OCI-LY1 (cell line): ENCODE results near the gene ABCB11.

ENCODE experiments used
- H2AFZ ChIP-seq: fragments of 200-600 bp; sonication (generic), shearing (Covaris generic); 2 replicates; pipeline ENCODE4 v1.6.0; 2014; ENCODE audit warnings: antibody characterized with exemption, mild to moderate bottlenecking, low read length
- H3F3A ChIP-seq: fragments of 200-600 bp; sonication (generic), shearing (Covaris generic); 2 replicates; pipeline ENCODE4 v1.6.0; 2014; ENCODE audit warnings: mild to moderate bottlenecking, antibody characterized with exemption, low read length, moderate library complexity; ENCODE audit not compliant: insufficient read depth
- H3K27ac ChIP-seq: fragments of 200-600 bp; sonication (generic); 2 replicates; pipeline ENCODE4 v1.5.1; 2014; ENCODE audit warnings: low read length, mixed run types, mild to moderate bottlenecking, low read depth; ENCODE audit not compliant: poor library complexity, severe bottlenecking
- H3K27me3 ChIP-seq: fragments of 200-600 bp; sonication (generic); 2 replicates; pipeline ENCODE4 v1.6.0; 2014; ENCODE audit warnings: antibody characterized with exemption, mild to moderate bottlenecking, low read length, moderate library complexity; ENCODE audit not compliant: insufficient read depth
- H3K36me3 ChIP-seq: fragments of 200-600 bp; sonication (generic); 2 replicates; pipeline ENCODE4 v1.6.1; 2014; ENCODE audit warnings: mild to moderate bottlenecking, antibody characterized with exemption, low read length, moderate library complexity, mixed read lengths; ENCODE audit not compliant: insufficient read depth
- H3K4me1 ChIP-seq: fragments of 200-600 bp; sonication (generic); 2 replicates; pipeline ENCODE4 v1.5.1; 2014; ENCODE audit warnings: mild to moderate bottlenecking, low read length, moderate library complexity; ENCODE audit not compliant: insufficient read depth, severe bottlenecking
- H3K4me2 ChIP-seq: fragments of 200-600 bp; sonication (generic), shearing (Covaris generic); 2 replicates; pipeline ENCODE4 v1.6.1; 2014; ENCODE audit warnings: low read length
- H3K4me3 ChIP-seq: fragments of 200-600 bp; sonication (generic); 2 replicates; pipeline ENCODE4 v1.5.1; 2014; ENCODE audit warnings: low read length, low read depth, mild to moderate bottlenecking, mixed read lengths; ENCODE audit not compliant: poor library complexity, severe bottlenecking
- H3K79me2 ChIP-seq: fragments of 200-600 bp; shearing (Covaris generic); 2 replicates; pipeline ENCODE4 v1.6.1; 2016; ENCODE audit warnings: mixed run types, low read length, mixed read lengths; ENCODE audit not compliant: insufficient read depth
- H3K9ac ChIP-seq: fragments of 200-600 bp; sonication (generic), shearing (Covaris generic); 2 replicates; pipeline ENCODE4 v1.6.1; 2014; ENCODE audit warnings: mild to moderate bottlenecking, low read length, mixed read lengths
- H3K9me2 ChIP-seq: fragments of 200-600 bp; sonication (generic), shearing (Covaris generic); 2 replicates; pipeline ENCODE4 v1.6.1; 2014; ENCODE audit warnings: low read depth, mild to moderate bottlenecking, low read length, mixed read lengths
- H3K9me3 ChIP-seq: fragments of 200-600 bp; shearing (Covaris generic); 2 replicates; pipeline ENCODE4 v1.6.1; 2014; ENCODE audit warnings: low read length, mixed read lengths
- H4K20me1 ChIP-seq: fragments of 200-600 bp; sonication (generic), shearing (Covaris generic); 2 replicates; pipeline ENCODE4 v1.6.0; 2016; ENCODE audit warnings: mild to moderate bottlenecking, low read length; ENCODE audit not compliant: insufficient read depth
- EZH2 ChIP-seq: fragments of 200-600 bp; sonication (generic), shearing (Covaris generic); IDR thresholded peaks from 2 replicates; pipeline ENCODE4 v1.8.0; 2017; ENCODE audit warnings: borderline replicate concordance, mixed run types, mild to moderate bottlenecking, antibody characterized with exemption, low read length, moderate library complexity, mixed read lengths
- TF ChIP-seq, protein P1 (sequence below): fragments of 200-600 bp; sonication (generic), shearing (Covaris generic); IDR thresholded peaks from 2 replicates; pipeline ENCODE4 v1.5.1; 2017; ENCODE audit warnings: mild to moderate bottlenecking, antibody characterized with exemption, low read length, moderate library complexity, mixed read lengths

ABCB11 gene

DNA sequence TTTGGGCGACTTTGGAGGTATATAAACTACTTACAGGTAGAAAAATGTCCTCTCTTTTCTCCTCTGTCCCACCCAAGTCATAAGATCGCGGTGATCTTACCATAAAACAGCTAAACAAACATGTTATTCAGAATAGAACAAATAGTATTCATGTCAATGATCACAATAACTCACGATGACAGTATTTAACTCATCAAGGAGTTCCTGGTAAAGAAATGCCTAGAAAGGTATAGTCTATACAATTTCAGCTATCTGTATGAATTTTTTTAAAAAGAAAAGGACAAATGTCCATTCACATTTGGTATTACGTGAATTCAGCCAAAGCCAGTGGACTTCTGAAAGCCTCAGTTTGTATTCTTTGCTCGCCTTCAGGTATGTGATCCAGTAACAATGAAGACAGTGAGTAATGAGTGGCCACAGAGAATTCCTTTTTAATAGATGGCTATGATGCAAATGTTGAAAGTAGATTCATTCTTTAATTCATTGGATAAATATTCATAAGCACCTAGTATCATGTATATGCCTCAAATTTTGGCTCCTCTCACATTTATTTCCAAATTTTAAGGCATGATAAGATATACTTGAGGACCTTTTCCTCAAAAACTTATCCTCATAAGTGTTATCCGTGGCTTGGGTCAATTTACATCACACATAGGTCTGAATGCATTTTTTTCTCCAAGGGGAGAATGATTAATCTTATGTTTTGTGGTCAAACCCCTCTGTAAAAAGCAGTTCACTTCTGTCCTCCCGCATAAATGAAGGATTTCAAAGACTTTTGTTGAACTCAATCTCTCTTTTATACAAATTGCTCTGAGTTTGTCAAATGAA, 20.3 kb downstream of the ABCB11 start:
- no peak overlapping the region for H3K27ac ChIP-seq
- H3K36me3 ChIP-seq: no peaks in the 10 kb centered on the region
- 0 out of 2 replicates have a peak, but pooled peaks cover 4% of the 10 kb centered on the region for H3K9me3 ChIP-seq
- TF ChIP-seq EZH2: no peak
- TF ChIP-seq, protein P1, sequence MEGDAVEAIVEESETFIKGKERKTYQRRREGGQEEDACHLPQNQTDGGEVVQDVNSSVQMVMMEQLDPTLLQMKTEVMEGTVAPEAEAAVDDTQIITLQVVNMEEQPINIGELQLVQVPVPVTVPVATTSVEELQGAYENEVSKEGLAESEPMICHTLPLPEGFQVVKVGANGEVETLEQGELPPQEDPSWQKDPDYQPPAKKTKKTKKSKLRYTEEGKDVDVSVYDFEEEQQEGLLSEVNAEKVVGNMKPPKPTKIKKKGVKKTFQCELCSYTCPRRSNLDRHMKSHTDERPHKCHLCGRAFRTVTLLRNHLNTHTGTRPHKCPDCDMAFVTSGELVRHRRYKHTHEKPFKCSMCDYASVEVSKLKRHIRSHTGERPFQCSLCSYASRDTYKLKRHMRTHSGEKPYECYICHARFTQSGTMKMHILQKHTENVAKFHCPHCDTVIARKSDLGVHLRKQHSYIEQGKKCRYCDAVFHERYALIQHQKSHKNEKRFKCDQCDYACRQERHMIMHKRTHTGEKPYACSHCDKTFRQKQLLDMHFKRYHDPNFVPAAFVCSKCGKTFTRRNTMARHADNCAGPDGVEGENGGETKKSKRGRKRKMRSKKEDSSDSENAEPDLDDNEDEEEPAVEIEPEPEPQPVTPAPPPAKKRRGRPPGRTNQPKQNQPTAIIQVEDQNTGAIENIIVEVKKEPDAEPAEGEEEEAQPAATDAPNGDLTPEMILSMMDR: no peak
- H3K4me2 ChIP-seq: no peak overlapping the region
- H4K20me1 ChIP-seq: no peaks in the 10 kb centered on the region
- H3K9me2 ChIP-seq: no peaks in the 10 kb centered on the region
- no peak overlapping the region for H2AFZ ChIP-seq
- no peak overlapping the region for H3K9ac ChIP-seq
- H3K79me2 ChIP-seq: no peaks in the 10 kb centered on the region
- H3K4me3 ChIP-seq: no peak overlapping the region
- no peaks in the 10 kb centered on the region for H3K27me3 ChIP-seq
- H3F3A ChIP-seq: no peaks in the 10 kb centered on the region
- H3K4me1 ChIP-seq: no peaks in the 10 kb centered on the region

DNA sequence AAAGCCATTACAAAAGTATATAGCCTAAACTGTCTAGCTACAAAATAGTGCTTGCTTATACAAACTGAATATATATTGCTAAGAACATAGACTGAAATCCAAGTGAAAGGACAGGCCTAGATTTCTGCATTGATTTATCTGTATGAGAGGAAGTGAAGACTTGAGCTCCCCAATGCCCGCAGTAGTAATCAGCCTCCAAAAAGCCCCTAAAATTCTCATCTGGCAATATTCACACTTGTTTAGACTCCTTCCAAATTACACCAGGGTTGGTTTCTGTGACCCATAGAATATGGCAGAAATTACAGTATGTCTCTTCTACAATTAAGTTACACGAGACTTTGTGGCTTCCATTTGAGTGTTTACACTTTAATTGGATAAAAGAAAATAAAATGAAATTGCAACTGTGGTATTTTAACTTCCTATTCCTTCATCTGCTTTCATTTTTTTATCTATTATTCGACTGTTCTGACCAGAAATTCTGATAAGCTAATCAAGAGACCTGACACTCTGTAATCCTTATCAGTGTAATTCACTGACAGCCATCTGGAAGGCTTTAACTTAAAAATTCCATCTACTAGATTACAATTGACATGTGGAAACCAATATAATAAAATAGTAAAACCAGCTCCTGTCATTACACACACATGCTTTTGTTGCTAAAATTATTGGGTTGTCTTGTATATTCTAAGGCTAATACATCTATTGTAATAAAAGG, 21.1 kb downstream of the ABCB11 start:
- Histone ChIP-seq H3F3A (no peaks in the 10 kb centered on the region), H3K36me3 (no peaks in the 10 kb centered on the region), H3K4me1 (no peaks in the 10 kb centered on the region), H3K9me2 (no peaks in the 10 kb centered on the region), H2AFZ (no peak overlapping the region), H3K79me2 (no peaks in the 10 kb centered on the region), H3K4me3 (no peak overlapping the region), H3K27me3 (no peaks in the 10 kb centered on the region), H3K27ac (no peak overlapping the region), H4K20me1 (no peaks in the 10 kb centered on the region), H3K9ac (no peak overlapping the region), H3K4me2 (no peak overlapping the region), H3K9me3 (0 out of 2 replicates have a peak, but pooled peaks cover 4% of the 10 kb centered on the region)
- TF ChIP-seq, protein P1: no peak
- no peak for TF ChIP-seq EZH2

DNA sequence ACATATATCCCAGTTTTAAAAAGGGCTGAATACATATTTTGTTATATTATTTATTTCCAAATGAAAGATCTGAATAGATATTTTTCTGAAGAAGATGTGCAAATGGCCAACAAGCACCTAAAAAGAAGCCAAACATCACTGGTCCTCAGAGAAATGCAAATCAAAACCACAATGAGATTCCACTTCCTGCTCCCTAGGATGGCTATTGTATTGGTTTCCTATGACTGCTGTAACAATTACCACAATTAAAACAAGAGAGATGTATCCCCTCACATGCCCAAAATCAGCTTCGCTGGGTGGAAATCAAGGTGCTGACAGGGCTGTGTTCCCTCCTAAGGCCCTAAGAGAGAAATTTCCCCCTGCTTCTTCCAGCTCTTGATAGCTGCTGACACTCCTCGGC, 23.2 kb downstream of the ABCB11 start:
- Histone ChIP-seq H3K9me2 (no peaks in the 10 kb centered on the region), H3K36me3 (no peaks in the 10 kb centered on the region), H3K9ac (no peak overlapping the region), H2AFZ (no peak overlapping the region), H3F3A (no peaks in the 10 kb centered on the region), H3K27ac (no peak overlapping the region), H3K4me1 (no peaks in the 10 kb centered on the region), H3K9me3 (0 out of 2 replicates have a peak, but pooled peaks cover 4% of the 10 kb centered on the region), H3K27me3 (no peaks in the 10 kb centered on the region), H4K20me1 (no peaks in the 10 kb centered on the region), H3K4me2 (no peak overlapping the region), H3K4me3 (no peak overlapping the region), H3K79me2 (no peaks in the 10 kb centered on the region)
- TF ChIP-seq, protein P1: no peak
- no peak for TF ChIP-seq EZH2
